ENCODE results near the gene CNPY1. TPM values are rescaled to one million over a fixed set of nuclear protein-coding genes. Genes with fewer than 3 reads are reported as not detected.

CNPY1 gene
- total RNA-seq, 2 donors from 2014 or later, result not detected

DNA sequence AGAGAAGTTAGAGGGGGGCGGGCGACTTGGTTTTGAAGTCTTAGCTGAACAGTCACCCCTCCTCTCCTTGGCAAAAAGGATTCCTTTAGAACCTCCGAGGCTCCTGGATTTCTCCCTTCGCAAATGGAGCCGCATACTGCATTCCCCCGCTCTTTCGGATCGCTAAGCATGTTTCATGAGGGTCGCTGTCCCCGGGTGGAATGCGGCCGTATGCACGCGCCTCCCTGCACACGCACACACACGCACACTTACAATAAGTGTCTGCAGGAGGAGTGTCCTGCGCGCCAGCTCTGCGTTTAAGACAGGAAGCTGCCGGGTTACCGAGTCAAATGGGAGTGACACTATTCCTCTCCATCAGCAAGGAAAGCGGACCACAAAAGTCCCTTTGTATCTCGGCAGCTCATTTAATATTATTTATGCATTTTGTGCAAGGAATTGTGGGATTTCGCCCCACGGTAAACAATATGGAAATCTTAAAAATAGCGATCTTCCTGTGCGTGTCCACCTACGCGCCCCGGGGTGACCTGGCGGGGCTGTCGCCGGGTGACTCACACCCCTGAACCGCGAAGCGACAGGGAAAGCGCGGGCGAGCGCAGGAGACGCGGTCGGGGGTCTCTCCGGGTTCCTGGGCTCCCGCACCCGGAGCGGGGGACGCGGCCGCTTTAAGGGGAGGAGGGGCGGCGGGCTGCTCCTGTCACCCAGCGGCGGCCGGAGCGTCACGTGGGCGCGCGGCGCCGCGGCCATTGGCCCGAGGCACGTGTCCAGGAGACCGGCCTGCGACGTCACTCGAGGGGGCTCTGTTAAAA is 89.4 kb downstream of the CNPY1 start:
- Histone ChIP-seq H3K9me3 (no peaks in the 10 kb centered on the region), H3K36me3 (no peaks in the 10 kb centered on the region), H3K27ac (no peak overlapping the region), H3K4me3 (peak overlapping the region; percentile 13 to 21), H3K4me1 (replicated peaks) (peaks cover 8% of the 10 kb centered on the region), H3K27me3 (replicated peaks; ENCODE audit: insufficient read depth) (peaks cover 82% of the 10 kb centered on the region)
- peak; percentile 19 for DNase-seq (ENCODE audit: low spot score)
- WGBS, result 2% methylated on average over 69 of the region's 69 CpGs
- peak; percentile 55 for TF ChIP-seq POLR2AphosphoS5 (IDR thresholded peaks at IDR 0.05)
- TF ChIP-seq, protein P1, sequence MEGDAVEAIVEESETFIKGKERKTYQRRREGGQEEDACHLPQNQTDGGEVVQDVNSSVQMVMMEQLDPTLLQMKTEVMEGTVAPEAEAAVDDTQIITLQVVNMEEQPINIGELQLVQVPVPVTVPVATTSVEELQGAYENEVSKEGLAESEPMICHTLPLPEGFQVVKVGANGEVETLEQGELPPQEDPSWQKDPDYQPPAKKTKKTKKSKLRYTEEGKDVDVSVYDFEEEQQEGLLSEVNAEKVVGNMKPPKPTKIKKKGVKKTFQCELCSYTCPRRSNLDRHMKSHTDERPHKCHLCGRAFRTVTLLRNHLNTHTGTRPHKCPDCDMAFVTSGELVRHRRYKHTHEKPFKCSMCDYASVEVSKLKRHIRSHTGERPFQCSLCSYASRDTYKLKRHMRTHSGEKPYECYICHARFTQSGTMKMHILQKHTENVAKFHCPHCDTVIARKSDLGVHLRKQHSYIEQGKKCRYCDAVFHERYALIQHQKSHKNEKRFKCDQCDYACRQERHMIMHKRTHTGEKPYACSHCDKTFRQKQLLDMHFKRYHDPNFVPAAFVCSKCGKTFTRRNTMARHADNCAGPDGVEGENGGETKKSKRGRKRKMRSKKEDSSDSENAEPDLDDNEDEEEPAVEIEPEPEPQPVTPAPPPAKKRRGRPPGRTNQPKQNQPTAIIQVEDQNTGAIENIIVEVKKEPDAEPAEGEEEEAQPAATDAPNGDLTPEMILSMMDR (IDR thresholded peaks at IDR 0.05), result no peak
- intact Hi-C loops (cut with DNase I), result no loop called here

DNA sequence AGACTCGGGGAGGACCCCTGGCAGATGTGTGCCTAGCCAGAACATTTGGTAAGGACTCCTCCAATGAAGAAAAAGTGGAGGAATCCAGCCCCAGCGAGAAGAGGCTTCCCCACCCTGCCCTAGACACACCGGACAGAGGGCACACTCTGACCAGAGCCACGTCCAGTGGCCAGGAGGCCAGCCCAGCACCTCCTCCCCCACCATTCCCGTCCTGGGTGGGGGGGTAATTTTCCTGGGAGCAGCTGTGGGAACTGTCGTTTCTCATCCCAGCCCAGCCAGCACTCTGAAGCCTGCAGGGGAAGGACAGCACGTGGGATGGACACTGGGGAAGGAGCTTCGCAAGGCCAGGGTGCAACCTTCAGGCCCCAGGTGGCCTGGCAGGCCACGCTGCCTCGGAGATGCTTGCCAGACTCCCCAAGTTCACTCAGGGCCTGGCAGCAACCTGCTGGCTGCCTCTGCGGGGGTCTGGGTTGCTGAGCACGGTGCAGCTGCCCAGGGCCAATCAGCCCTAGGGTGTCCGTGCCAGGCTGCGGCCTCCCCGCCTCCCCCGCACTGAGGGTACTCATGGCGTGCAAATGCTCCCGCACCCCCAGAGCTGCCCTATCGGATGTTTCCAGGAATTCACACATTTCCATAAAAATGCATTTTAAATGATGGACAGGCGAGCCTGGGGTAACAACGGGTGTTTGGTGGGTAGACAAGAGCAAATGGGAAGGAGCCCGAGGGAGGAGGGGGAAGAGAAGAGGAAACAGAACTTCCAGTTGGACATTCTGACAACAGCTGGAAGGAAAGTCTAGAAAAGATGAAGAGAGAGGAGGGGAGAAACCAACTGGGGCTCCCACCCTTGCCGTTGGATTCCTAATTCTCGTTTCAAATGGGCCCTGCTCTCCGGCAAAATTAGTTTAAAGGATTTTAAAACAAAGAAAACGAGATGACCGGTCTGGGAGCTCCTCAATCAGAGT is 90.3 kb downstream of the CNPY1 start:
- Histone ChIP-seq H3K27ac (no peak overlapping the region), H3K4me3 (peak overlapping the region in 1 of 2 donors; percentile 13), H3K27me3 (replicated peaks; ENCODE audit: insufficient read depth) (peaks cover 83% of the 10 kb centered on the region), H3K36me3 (no peaks in the 10 kb centered on the region), H3K9me3 (no peaks in the 10 kb centered on the region), H3K4me1 (replicated peaks) (peaks cover 8% of the 10 kb centered on the region)
- 7% methylated on average over 27 of the region's 27 CpGs for WGBS
- intact Hi-C loops (cut with DNase I), result no loop called here
- no peak for DNase-seq (ENCODE audit: low spot score)
- TF ChIP-seq POLR2AphosphoS5 (IDR thresholded peaks at IDR 0.05), result no peak
- no peak for TF ChIP-seq POLR2A (IDR thresholded peaks at IDR 0.05)
- TF ChIP-seq, protein P1 (IDR thresholded peaks at IDR 0.05), result no peak

GRCh38 chr7:155455132-155455693 is 91.1 kb downstream of the CNPY1 start:
- Histone ChIP-seq H3K36me3 (no peaks in the 10 kb centered on the region), H3K9me3 (no peaks in the 10 kb centered on the region), H3K4me1 (replicated peaks) (peaks cover 8% of the 10 kb centered on the region), H3K27me3 (replicated peaks; ENCODE audit: insufficient read depth) (peaks cover 82% of the 10 kb centered on the region), H3K27ac (no peak overlapping the region), H3K4me3 (no peak overlapping the region)
- no peak for DNase-seq (ENCODE audit: low spot score)
- WGBS, result 4% methylated on average over 15 of the region's 15 CpGs
- TF ChIP-seq POLR2A (IDR thresholded peaks at IDR 0.05) (no peak), POLR2AphosphoS5 (IDR thresholded peaks at IDR 0.05) (no peak)
- TF ChIP-seq, protein P1 (IDR thresholded peaks at IDR 0.05), result no peak
- intact Hi-C loops (cut with DNase I), result no loop called here

DNA sequence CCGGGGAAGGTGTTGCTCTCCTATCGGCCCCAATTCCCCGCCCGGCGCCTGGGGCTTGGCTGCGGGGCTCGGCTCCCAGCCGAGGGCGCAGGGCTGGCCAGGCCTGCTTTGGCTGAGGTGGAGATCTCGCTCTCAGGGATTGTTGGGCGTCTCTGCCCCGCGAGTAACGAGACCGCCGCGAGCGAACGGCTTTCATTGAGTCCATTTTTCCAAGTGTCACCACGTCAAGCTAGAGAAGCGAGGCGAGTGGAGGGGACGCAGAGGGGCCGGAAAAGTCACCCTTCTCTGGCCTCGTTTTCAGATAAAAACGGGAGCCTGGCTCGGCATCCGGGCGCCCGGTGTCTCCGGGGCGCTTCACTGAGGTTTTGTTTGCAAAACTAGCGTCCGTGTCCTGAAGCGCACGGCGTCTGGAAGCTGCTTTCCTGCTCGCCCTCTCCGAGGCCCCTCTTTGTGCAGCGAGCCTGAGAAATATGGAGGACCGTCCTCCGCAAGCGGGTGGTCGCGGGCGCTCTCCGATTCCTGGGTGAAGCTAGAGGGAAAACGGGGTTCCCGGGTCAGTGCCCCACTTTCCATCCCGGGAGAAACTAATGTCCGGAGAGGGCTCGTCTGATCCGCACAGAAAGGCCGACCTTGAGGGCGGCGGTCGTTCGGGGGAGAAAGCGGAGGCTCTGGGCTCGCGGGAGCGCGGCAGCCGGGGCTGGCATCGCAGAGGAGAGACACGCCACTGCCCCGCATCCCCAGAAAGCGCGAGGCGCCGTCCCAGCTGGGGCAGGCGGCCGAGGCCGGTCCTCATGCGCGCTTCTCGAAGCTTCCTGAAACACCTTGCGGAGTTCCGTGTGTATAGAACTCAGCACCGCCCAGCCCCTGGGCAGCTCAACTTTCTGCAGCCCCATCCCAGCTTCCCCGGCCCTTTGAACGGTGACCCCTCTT is 91.9 kb downstream of the CNPY1 start:
- peaks cover 83% of the 10 kb centered on the region for H3K27me3 ChIP-seq (replicated peaks; ENCODE audit: insufficient read depth)
- no peaks in the 10 kb centered on the region for H3K9me3 ChIP-seq
- H3K36me3 ChIP-seq, result no peaks in the 10 kb centered on the region
- intact Hi-C loops (cut with DNase I), result no loop called here
- no peak overlapping the region for H3K27ac ChIP-seq
- no peak overlapping the region for H3K4me3 ChIP-seq
- 3% methylated on average over 20 of the region's 82 CpGs for WGBS
- DNase-seq (ENCODE audit: low spot score), result no peak
- peaks cover 8% of the 10 kb centered on the region for H3K4me1 ChIP-seq (replicated peaks)
- TF ChIP-seq, protein P1 (IDR thresholded peaks at IDR 0.05), result no peak
- TF ChIP-seq POLR2A (IDR thresholded peaks at IDR 0.05) (no peak), POLR2AphosphoS5 (IDR thresholded peaks at IDR 0.05) (no peak)
